Loucy (cell line): ENCODE results near the gene KIFC1.

Experiments
- EZH2phosphoT487 ChIP-seq: fragments of 200-600 bp; IDR thresholded peaks from 2 replicates; pipeline ENCODE4 v1.6.1; 2018; ENCODE audit warnings: antibody characterized with exemption, mild to moderate bottlenecking, moderate library complexity, borderline replicate concordance
- TF ChIP-seq, protein P1 (sequence below): fragments of 200-600 bp; sonication (generic); conservative IDR thresholded peaks from 2 replicates; pipeline ENCODE4 v1.5.1; 2014; ENCODE audit warnings: mild to moderate bottlenecking, antibody characterized with exemption, low read length

DNA sequence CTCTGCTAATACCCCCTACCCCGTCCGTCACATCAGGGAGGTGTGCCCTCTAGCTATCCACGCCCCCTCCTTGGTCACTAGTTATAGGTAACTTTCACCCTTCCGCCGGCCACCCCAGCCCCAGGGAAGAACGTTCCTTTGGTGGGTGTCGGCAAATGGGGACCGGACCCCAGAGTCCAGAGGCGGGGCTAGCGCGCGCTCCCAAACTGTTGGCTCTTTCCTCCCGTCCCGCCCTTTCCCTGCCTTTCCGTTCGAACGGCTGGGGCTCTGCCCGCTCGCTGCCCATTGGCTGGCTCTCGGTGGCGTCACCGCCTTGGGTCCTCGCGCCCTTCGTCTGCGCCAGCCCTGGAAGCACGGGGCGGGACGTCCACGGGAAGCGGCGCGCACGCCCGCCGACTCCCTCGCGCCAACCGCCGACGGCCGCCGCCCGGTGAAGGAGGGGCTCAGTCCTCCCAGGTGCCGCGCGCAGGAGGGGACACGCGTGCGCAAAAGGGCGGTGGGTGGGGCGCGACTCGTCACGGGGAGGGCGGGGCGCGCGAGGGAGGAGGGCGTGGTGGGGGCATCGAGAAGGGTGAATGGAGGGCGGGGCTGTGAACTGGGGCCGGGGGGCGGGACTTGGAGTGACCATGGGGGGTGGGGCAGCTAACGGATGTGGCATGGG lies 18.6 kb downstream of the KIFC1 start:
- TF ChIP-seq, protein P1, sequence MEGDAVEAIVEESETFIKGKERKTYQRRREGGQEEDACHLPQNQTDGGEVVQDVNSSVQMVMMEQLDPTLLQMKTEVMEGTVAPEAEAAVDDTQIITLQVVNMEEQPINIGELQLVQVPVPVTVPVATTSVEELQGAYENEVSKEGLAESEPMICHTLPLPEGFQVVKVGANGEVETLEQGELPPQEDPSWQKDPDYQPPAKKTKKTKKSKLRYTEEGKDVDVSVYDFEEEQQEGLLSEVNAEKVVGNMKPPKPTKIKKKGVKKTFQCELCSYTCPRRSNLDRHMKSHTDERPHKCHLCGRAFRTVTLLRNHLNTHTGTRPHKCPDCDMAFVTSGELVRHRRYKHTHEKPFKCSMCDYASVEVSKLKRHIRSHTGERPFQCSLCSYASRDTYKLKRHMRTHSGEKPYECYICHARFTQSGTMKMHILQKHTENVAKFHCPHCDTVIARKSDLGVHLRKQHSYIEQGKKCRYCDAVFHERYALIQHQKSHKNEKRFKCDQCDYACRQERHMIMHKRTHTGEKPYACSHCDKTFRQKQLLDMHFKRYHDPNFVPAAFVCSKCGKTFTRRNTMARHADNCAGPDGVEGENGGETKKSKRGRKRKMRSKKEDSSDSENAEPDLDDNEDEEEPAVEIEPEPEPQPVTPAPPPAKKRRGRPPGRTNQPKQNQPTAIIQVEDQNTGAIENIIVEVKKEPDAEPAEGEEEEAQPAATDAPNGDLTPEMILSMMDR, result no peak
- no peak for TF ChIP-seq EZH2phosphoT487
